Activated naive CD8-positive, alpha-beta T cell (primary cell): ENCODE data around the gene VILL.

Source experiments
- H3K27ac Mint-ChIP-seq: one replicate; pipeline ENCODE4 v1.8.0; 2021; ENCODE audit warnings: mixed read lengths
- H3K27me3 Mint-ChIP-seq: one replicate; pipeline ENCODE4 v1.8.0; 2021; ENCODE audit warnings: mixed read lengths
- H3K36me3 Mint-ChIP-seq: one replicate; pipeline ENCODE4 v1.8.0; 2021; ENCODE audit warnings: mixed read lengths
- H3K4me1 Mint-ChIP-seq: one replicate; pipeline ENCODE4 v1.8.0; 2021; ENCODE audit warnings: low read depth, mixed read lengths
- H3K4me3 Mint-ChIP-seq: one replicate; pipeline ENCODE4 v1.8.0; 2021; ENCODE audit warnings: mild to moderate bottlenecking, mixed read lengths
- H3K9me3 Mint-ChIP-seq: one replicate; pipeline ENCODE4 v1.8.0; 2021; ENCODE audit warnings: low read depth, mixed read lengths

Gene VILL

GRCh38 chr3:37955918-37956707 is 34.5 kb upstream of the VILL start:
- Mint-ChIP-seq H3K36me3 (no peaks in the 10 kb centered on the region), H3K4me1 (peaks cover 27% of the 10 kb centered on the region), H3K27ac (peak overlapping the region; percentile 61), H3K9me3 (no peaks in the 10 kb centered on the region), H3K27me3 (no peaks in the 10 kb centered on the region), H3K4me3 (no peak overlapping the region)

GRCh38 chr3:37956723-37957538 is 33.7 kb upstream of the VILL start:
- H3K27ac Mint-ChIP-seq = peak overlapping the region; percentile 82
- H3K27me3 Mint-ChIP-seq = no peaks in the 10 kb centered on the region
- peak overlapping the region; percentile 53 for H3K4me3 Mint-ChIP-seq
- peaks cover 27% of the 10 kb centered on the region for H3K4me1 Mint-ChIP-seq
- H3K9me3 Mint-ChIP-seq = no peaks in the 10 kb centered on the region
- H3K36me3 Mint-ChIP-seq = no peaks in the 10 kb centered on the region

GRCh38 chr3:37957539-37957936 is 33.0 kb upstream of the VILL start:
- peak overlapping the region; percentile 88 for H3K27ac Mint-ChIP-seq
- no peaks in the 10 kb centered on the region for H3K27me3 Mint-ChIP-seq
- peaks cover 27% of the 10 kb centered on the region for H3K4me1 Mint-ChIP-seq
- H3K9me3 Mint-ChIP-seq = no peaks in the 10 kb centered on the region
- H3K4me3 Mint-ChIP-seq = peak overlapping the region; percentile 53
- H3K36me3 Mint-ChIP-seq = no peaks in the 10 kb centered on the region

GRCh38 chr3:37961622-37962431 is 28.8 kb upstream of the VILL start:
- Mint-ChIP-seq H3K9me3 (no peaks in the 10 kb centered on the region), H3K27ac (no peak overlapping the region), H3K4me1 (peaks cover 11% of the 10 kb centered on the region), H3K36me3 (no peaks in the 10 kb centered on the region), H3K27me3 (no peaks in the 10 kb centered on the region), H3K4me3 (no peak overlapping the region)

- no peaks in the 10 kb centered on the region for H3K36me3 Mint-ChIP-seq
- no peaks in the 10 kb centered on the region for H3K27me3 Mint-ChIP-seq
- no peak overlapping the region for H3K4me3 Mint-ChIP-seq
- no peaks in the 10 kb centered on the region for H3K4me1 Mint-ChIP-seq
- no peaks in the 10 kb centered on the region for H3K9me3 Mint-ChIP-seq
- no peak overlapping the region for H3K27ac Mint-ChIP-seq
Measured at GRCh38 chr3:37963016-37963415, 27.6 kb upstream of the VILL start.

GRCh38 chr3:37963635-37964034 is 27.0 kb upstream of the VILL start:
- Mint-ChIP-seq H3K27ac (no peak overlapping the region), H3K9me3 (no peaks in the 10 kb centered on the region), H3K4me3 (no peak overlapping the region), H3K36me3 (no peaks in the 10 kb centered on the region), H3K4me1 (no peaks in the 10 kb centered on the region), H3K27me3 (no peaks in the 10 kb centered on the region)

- Mint-ChIP-seq H3K4me1 (no peaks in the 10 kb centered on the region), H3K27me3 (no peaks in the 10 kb centered on the region), H3K27ac (no peak overlapping the region), H3K4me3 (no peak overlapping the region), H3K36me3 (no peaks in the 10 kb centered on the region), H3K9me3 (no peaks in the 10 kb centered on the region)
Measured at GRCh38 chr3:37964146-37964545, 26.4 kb upstream of the VILL start.

GRCh38 chr3:37964716-37965115 is 25.9 kb upstream of the VILL start:
- no peaks in the 10 kb centered on the region for H3K27me3 Mint-ChIP-seq
- no peaks in the 10 kb centered on the region for H3K36me3 Mint-ChIP-seq
- H3K4me3 Mint-ChIP-seq = no peak overlapping the region
- no peak overlapping the region for H3K27ac Mint-ChIP-seq
- H3K9me3 Mint-ChIP-seq = no peaks in the 10 kb centered on the region
- no peaks in the 10 kb centered on the region for H3K4me1 Mint-ChIP-seq

GRCh38 chr3:37967260-37967881 is 23.2 kb upstream of the VILL start:
- Mint-ChIP-seq H3K27ac (no peak overlapping the region), H3K4me3 (no peak overlapping the region), H3K36me3 (no peaks in the 10 kb centered on the region), H3K4me1 (no peaks in the 10 kb centered on the region), H3K27me3 (no peaks in the 10 kb centered on the region), H3K9me3 (no peaks in the 10 kb centered on the region)

- Mint-ChIP-seq H3K4me1 (no peaks in the 10 kb centered on the region), H3K27ac (no peak overlapping the region), H3K4me3 (no peak overlapping the region), H3K27me3 (no peaks in the 10 kb centered on the region), H3K36me3 (no peaks in the 10 kb centered on the region), H3K9me3 (no peaks in the 10 kb centered on the region)
Measured at GRCh38 chr3:37968199-37968598, 22.4 kb upstream of the VILL start.

- Mint-ChIP-seq H3K4me3 (no peak overlapping the region), H3K27me3 (no peaks in the 10 kb centered on the region), H3K4me1 (no peaks in the 10 kb centered on the region), H3K36me3 (no peaks in the 10 kb centered on the region), H3K9me3 (no peaks in the 10 kb centered on the region), H3K27ac (no peak overlapping the region)
Measured at GRCh38 chr3:37968813-37969595, 21.6 kb upstream of the VILL start.

- Mint-ChIP-seq H3K4me3 (no peak overlapping the region), H3K4me1 (no peaks in the 10 kb centered on the region), H3K9me3 (no peaks in the 10 kb centered on the region), H3K27me3 (no peaks in the 10 kb centered on the region), H3K36me3 (no peaks in the 10 kb centered on the region), H3K27ac (no peak overlapping the region)
Measured at GRCh38 chr3:37969596-37970100, 20.9 kb upstream of the VILL start.

GRCh38 chr3:37970802-37971201 is 19.8 kb upstream of the VILL start:
- H3K4me3 Mint-ChIP-seq = no peak overlapping the region
- peaks cover 4% of the 10 kb centered on the region for H3K4me1 Mint-ChIP-seq
- no peaks in the 10 kb centered on the region for H3K36me3 Mint-ChIP-seq
- no peaks in the 10 kb centered on the region for H3K9me3 Mint-ChIP-seq
- H3K27me3 Mint-ChIP-seq = no peaks in the 10 kb centered on the region
- H3K27ac Mint-ChIP-seq = no peak overlapping the region

GRCh38 chr3:37971467-37971866 is 19.1 kb upstream of the VILL start:
- no peaks in the 10 kb centered on the region for H3K27me3 Mint-ChIP-seq

More at GRCh38 chr3:37971467-37971866, 19.1 kb upstream of the VILL start:
- no peak overlapping the region for H3K4me3 Mint-ChIP-seq
- no peaks in the 10 kb centered on the region for H3K9me3 Mint-ChIP-seq
- H3K36me3 Mint-ChIP-seq = no peaks in the 10 kb centered on the region
- H3K4me1 Mint-ChIP-seq = peaks cover 4% of the 10 kb centered on the region
- H3K27ac Mint-ChIP-seq = no peak overlapping the region
